Hematopoietic multipotent progenitor cell treated with erythropoietin and hydrocortisone succinate and interleukin-3 and kit ligand, for 6 days (in vitro differentiated cells): ENCODE data around the gene VPS41.

ENCODE experiments used
- DNase-seq: peaks from one replicate; pipeline ENCODE4 v3.0.0-alpha.2; 2015

The VPS41 gene

DNA sequence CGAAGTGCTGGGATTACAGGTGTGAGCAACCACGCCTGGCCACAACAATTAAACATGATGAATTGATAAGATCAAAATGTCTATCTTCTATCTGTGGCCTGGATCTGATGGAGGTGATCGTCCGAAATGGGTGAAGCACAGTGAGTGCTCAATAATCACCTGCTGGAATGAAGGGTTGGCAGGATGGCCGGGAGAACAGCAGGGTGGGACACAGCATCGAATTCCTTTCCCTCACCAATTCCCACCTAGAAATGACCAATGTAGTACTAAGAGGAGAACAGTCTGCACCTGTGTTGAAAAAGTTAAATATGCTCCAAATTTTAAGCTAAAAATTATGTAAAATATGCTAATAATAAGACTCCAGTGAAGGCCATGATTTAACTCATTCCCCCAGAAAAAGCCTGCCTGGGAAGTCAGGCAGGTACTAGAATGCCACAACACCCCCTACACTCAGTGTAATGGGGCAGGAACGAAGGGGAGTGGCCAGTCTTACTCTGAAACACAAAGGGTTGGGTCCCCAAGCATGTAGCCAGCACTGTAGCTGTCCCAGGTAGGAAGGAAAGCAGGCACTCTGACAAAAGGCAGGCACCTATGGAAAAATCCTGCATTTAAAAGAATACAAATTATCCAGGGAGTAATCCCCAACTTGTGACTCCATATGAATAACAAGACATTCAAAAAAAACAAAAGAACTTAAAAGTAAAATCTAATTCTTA, 110.3 kb downstream of the VPS41 start:
- no peak for DNase-seq

DNA sequence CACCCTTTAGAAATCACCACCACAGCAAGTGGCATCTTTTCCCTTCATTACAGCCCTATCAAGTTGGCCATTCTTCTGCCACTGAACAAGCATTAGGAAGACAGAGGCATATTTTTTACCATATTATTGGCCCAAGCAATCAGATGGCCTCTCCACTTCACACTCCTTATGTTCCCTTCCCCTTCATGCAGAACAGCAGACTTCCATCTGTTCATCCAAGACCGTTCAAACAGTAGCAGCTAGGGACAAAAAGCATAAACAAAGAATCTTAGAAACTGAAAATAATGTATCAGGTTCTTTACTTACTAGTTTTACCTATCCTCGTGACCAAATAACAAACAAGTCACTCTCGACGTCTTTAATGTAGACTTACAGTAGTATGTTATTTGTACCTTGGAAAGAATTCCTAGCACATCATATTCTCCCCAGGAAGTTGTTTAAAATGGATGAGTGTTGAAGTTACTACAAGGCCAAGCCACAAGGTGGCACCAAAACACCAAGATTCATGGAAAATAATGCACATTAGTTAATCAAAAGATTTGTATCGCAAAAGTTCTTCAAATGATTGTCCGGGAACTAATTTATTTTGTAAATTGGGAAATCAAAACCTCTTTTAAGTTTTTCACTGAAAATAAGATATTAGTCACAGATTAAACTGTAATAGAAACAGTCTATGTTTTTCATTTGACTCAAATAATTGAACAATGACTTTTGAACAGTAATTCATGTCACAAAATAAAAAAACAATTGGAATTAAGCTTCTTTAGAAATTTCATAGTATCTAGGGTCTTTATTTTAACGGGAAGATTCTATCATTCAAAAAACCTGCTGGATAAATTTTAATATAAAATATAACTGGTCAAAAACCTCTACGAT, 112.1 kb downstream of the VPS41 start:
- DNase-seq: peak; percentile 76

- no peak for DNase-seq
Observed at GRCh38 chr7:38795593-38795992, 113.4 kb downstream of the VPS41 start.

DNA sequence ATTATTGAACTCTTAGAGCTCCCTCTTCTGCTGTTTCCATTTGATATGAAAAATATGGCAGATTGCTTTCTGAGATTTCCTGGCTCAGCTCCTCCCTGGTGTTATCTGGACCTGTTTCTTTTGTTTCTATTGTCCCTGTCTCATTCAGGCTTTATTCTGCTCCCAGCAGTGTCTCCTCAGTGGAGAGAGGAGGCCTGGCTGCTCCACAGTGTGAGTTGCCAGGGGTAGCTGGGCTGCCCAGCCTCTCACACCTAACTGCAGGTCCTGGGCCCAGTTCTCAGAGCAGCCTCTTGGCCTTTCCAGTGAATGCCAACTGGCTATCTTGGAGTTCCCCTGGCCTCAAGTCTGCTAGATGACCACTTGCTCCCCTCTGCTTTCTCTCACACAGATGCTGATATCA, 127.0 kb downstream of the VPS41 start:
- DNase-seq: no peak

- no peak for DNase-seq
Observed at GRCh38 chr7:38777609-38778008, 131.4 kb downstream of the VPS41 start.

DNA sequence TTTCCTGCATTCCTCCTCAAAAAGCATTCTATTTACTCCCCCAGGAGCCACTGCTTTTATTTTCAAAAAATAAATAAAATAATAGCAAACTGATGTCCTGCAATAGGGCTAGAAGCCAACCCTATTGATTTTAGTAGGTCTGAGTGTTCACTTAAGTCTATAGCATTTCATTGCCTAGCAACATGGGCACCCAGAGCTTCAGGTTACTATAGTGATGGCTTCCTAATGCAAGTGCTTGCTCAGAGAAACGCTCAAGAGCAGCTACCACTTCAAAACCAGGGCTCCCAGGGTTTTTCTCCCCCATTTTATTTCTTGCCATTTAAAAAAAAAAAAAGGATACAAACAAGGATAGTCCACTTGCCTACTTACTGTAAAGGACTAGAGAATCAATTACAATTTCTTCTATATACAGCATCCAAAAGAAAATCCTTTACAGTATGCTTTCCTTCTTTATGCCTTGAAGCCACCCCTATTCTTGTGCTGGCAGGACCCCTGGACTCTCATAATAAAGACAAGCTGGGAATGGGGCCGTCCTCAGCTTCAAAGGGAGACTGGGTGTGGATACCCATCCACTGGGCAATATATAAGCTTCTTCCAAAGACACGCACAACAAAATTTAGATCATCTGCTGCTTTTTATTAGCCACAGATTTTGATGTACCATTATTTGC, 133.3 kb downstream of the VPS41 start:
- DNase-seq: no peak

- DNase-seq: no peak
Observed at GRCh38 chr7:38773430-38773829, 135.6 kb downstream of the VPS41 start.

DNA sequence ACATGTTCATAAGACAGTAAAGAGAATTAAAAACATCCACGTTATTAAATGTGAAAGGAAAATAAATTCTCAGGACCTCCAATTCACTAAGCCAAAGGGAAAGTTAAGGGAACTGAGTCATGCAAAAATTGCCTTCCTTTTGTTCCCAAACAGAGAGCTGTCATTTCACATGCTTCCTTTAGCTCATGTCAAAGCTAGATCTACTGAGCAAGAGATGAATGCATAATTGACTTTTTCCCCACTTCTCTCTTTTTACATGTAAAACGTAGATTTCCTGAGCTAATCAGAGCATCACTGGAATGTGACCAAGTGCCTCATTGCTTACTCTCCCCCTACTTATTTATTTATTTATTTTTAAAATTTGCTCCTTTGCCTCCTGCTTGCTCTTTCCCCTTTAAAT, 148.8 kb downstream of the VPS41 start:
- no peak for DNase-seq

DNA sequence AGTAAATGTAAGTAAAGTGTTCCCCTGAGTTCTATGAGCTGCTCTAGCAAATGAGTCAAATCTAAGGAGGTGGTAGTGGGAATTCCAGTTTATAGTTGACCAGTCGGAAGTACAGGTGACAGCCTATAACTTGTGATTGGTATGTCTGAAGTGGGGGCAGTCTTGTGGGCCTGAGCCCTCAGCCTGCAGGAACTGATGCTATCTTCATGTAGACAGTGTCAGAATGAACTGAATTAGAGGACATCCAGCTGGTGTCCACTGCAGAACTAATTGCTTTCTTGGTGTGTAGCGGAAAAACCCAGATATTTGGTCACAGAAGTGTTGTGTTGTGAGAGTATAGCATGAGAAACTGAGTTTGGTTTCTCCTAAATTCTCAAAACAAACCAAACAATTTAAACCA, 150.0 kb downstream of the VPS41 start:
- DNase-seq: no peak

- DNase-seq: no peak
Observed at GRCh38 chr7:38757931-38758330, 151.1 kb downstream of the VPS41 start.

DNA sequence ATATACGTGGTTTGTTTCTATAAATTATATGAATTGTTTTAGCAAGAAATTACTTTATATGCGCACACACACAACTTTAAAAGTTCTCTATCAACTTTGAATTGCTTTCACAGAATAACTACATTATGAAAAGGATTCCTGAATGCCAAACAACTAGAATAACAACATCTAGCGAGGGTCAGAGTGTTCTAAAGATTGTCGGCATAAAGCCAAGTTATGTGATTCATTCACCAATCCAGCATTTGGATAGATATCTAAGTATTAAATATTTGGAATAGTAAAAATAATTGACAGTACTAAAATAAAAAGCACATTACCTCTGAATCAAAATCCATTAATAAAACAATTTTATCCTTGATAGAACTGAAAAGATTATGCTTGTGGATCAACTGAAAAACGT, 152.5 kb downstream of the VPS41 start:
- no peak for DNase-seq

DNA sequence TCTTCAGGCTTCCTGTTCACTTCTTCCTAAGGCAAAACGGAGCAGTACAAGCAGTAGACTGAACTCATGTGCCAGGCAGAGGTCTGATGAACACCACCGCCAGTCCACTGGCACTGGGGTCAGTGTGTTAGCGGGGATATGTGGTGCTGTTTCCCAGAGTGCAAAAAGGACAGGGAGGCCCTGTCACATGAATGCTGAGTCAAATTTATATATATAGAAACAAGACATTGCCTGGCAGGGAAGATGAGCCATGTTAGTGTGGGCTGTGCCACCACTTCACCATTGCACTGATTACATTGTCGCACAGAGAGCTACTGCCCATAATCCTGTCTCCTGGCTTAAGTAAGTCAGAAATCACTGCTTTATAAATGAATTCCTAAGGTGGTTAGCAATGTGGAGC, 155.6 kb downstream of the VPS41 start:
- DNase-seq: no peak

GRCh38 chr7:38751416-38751815, 157.6 kb downstream of the VPS41 start:
- no peak for DNase-seq

DNA sequence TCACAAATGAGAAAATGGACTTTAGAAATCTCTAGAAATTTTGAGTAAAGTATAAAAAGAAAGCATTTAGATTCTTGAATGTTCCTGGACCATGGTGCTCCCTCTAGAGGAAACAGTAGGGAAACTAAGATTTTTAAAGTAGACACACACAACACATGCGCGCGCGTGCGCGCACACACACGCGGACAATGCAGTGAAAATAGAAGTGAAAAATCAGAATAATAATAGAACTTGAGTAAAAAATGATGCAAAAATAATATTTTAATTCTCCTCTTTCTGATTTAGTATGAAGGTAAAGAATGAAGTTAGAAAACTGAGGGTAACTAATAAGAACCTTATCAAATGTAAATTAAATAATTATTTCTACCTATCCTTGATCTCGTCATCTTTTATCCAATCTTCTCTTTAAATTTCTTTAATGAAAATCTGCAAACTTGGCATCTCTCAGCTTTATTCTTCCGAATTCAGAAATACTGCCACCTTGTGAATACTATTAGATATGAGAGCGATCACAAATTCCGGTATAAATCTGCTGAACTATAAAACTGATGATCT, 160.9 kb downstream of the VPS41 start:
- DNase-seq: peak; percentile 9

- DNase-seq: no peak
Observed at GRCh38 chr7:38746438-38746837, 162.6 kb downstream of the VPS41 start.

- DNase-seq: no peak
Observed at GRCh38 chr7:38744746-38745145, 164.2 kb downstream of the VPS41 start.

DNA sequence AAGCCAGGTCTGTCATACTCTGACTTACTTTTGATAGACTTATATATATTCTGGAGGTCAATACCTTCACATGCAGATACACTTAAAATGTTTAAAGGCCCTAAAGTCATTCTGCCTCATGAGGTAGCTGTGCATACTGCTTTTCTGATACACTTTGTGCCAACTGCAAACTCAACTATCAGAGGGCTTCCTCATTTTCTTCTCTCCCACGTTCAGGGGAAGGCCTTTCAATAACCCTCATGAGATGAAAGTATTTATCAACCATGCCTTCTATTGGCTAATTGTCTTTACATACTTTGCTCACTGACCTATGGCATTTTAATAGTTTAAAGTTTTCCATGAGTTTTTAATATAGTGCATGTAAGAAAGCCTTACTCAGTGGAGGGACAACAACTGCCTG, 165.1 kb downstream of the VPS41 start:
- DNase-seq: no peak

GRCh38 chr7:38740041-38740440, 168.9 kb downstream of the VPS41 start:
- no peak for DNase-seq

DNA sequence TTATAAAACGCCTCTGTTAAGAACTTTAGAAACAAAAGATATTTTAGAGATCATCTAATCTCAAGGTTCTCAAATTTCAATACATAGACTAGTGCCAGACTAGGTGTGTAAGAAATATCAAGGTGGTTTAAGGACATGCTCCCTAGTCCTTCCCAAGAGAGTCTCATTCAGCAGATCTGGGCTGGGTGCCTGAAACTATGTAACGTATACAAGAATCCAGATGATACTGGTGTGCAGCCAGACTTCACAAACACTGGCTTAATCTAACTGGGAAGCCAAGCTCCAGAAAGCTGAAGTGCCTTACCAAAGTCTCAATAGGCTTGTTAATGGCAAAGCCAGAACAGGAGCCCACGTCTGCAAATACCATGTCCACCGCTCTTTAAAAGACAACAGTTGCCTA, 172.9 kb downstream of the VPS41 start:
- DNase-seq: no peak

GRCh38 chr7:38731215-38731614, 177.8 kb downstream of the VPS41 start:
- no peak for DNase-seq

- DNase-seq: no peak
Observed at GRCh38 chr7:38728145-38728544, 180.8 kb downstream of the VPS41 start.

GRCh38 chr7:38727184-38727940, 181.6 kb downstream of the VPS41 start:
- no peak for DNase-seq

DNA sequence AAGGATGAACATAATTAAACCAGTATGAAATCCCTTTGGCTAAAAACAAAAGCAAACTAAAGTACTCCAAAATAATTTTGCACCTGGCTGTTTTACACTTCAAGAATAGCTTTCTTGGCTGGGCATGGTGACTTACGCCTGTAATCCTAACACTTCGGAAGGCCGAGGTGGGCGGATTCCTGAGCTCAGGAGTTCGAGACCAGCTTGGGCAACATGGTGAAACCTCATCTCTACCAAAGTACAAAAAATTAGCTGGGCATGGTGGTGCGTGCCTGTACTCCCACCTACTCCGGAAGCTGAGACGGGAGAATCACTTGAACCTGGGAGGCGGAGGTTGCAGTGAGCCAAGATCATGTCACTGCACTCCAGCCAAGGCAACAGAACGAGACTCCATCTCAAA, 185.7 kb downstream of the VPS41 start:
- no peak for DNase-seq
